ENCODE data around the gene SHISA6.

The SHISA6 gene

GRCh38 chr17:11554042-11554441 is 313.0 kb downstream of the SHISA6 start:
- Mint-ChIP-seq H3K4me3 (no peak overlapping the region), H3K27me3 (no peaks in the 10 kb centered on the region), H3K27ac (no peak overlapping the region), H3K4me1 (ENCODE audit: low read depth) (no peaks in the 10 kb centered on the region), H3K36me3 (ENCODE audit: low read depth) (no peaks in the 10 kb centered on the region), H3K9me3 (peaks cover 5% of the 10 kb centered on the region)

- Mint-ChIP-seq H3K36me3 (ENCODE audit: low read depth) (no peaks in the 10 kb centered on the region), H3K9me3 (peaks cover 5% of the 10 kb centered on the region), H3K4me3 (no peak overlapping the region), H3K27me3 (no peaks in the 10 kb centered on the region), H3K27ac (no peak overlapping the region), H3K4me1 (ENCODE audit: low read depth) (no peaks in the 10 kb centered on the region)
Observed at GRCh38 chr17:11554542-11554941, 313.5 kb downstream of the SHISA6 start.

GRCh38 chr17:11555530-11555929 is 314.5 kb downstream of the SHISA6 start:
- H3K36me3 Mint-ChIP-seq (ENCODE audit: low read depth): no peaks in the 10 kb centered on the region
- no peak overlapping the region for H3K27ac Mint-ChIP-seq
- H3K9me3 Mint-ChIP-seq: peaks cover 5% of the 10 kb centered on the region
- H3K4me3 Mint-ChIP-seq: no peak overlapping the region
- H3K27me3 Mint-ChIP-seq: no peaks in the 10 kb centered on the region
- H3K4me1 Mint-ChIP-seq (ENCODE audit: low read depth): no peaks in the 10 kb centered on the region

- Mint-ChIP-seq H3K27ac (no peak overlapping the region), H3K36me3 (ENCODE audit: low read depth) (no peaks in the 10 kb centered on the region), H3K4me3 (no peak overlapping the region), H3K9me3 (peaks cover 5% of the 10 kb centered on the region), H3K4me1 (ENCODE audit: low read depth) (no peaks in the 10 kb centered on the region), H3K27me3 (no peaks in the 10 kb centered on the region)
Observed at GRCh38 chr17:11557727-11558452, 316.9 kb downstream of the SHISA6 start.

DNA sequence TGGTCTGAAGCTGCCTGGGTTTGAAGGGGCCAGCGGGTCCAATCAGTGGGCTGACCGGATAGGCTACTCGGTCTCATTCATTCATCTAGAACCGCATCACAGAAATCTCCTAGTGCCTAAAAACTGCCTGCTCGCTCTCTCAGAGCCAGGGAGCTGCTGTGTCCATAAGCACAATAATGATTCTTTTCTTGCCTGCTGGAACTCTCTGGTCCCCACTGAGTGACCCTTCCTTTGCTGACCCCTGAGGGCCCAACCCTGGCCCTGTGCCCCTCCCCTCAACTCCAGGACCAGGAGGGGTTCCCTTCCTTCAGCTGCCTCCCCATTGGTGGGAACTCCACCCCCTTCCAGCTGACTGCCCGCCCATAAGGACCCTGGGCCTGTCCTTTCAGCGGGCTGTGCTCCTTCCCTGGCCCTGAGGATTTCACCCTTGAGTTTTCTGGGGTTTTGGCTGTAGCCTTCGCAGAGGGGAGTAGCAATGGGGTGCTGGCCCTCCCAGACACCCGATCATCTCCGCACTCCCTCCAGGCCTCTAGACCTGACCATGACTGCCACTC is 317.7 kb downstream of the SHISA6 start:
- Mint-ChIP-seq H3K9me3 (peaks cover 5% of the 10 kb centered on the region), H3K4me3 (no peak overlapping the region), H3K36me3 (ENCODE audit: low read depth) (no peaks in the 10 kb centered on the region), H3K27me3 (no peaks in the 10 kb centered on the region), H3K27ac (no peak overlapping the region), H3K4me1 (ENCODE audit: low read depth) (no peaks in the 10 kb centered on the region)

GRCh38 chr17:11559601-11560000 is 318.6 kb downstream of the SHISA6 start:
- H3K4me1 Mint-ChIP-seq (ENCODE audit: low read depth): no peaks in the 10 kb centered on the region
- peaks cover 4% of the 10 kb centered on the region for H3K9me3 Mint-ChIP-seq
- H3K36me3 Mint-ChIP-seq (ENCODE audit: low read depth): no peaks in the 10 kb centered on the region
- no peak overlapping the region for H3K4me3 Mint-ChIP-seq
- H3K27me3 Mint-ChIP-seq: no peaks in the 10 kb centered on the region
- no peak overlapping the region for H3K27ac Mint-ChIP-seq

DNA sequence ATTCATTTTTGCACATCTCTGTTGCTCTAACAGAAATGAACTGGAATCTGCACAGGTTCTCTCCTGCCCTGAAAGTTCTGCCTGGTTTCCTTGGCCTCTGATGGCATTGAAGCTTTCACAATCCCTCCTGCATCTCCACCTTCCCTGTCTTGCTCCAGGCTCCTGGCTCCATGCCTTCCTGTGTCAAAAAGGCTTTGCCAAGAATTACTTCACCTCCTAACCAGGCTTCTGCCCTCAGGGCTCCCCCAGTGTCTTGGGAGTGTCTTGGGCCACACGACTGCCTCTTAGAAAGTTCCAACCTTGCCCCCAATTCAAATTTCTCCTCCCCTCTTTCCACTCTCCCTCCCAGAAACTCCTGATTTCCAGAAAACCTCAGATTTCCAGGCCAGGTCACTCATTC is 320.3 kb downstream of the SHISA6 start:
- no peak overlapping the region for H3K27ac Mint-ChIP-seq
- H3K36me3 Mint-ChIP-seq (ENCODE audit: low read depth): no peaks in the 10 kb centered on the region
- no peaks in the 10 kb centered on the region for H3K4me1 Mint-ChIP-seq (ENCODE audit: low read depth)
- H3K9me3 Mint-ChIP-seq: peaks cover 2% of the 10 kb centered on the region
- no peak overlapping the region for H3K4me3 Mint-ChIP-seq
- H3K27me3 Mint-ChIP-seq: no peaks in the 10 kb centered on the region

GRCh38 chr17:11561702-11562101 is 320.7 kb downstream of the SHISA6 start:
- no peak overlapping the region for H3K27ac Mint-ChIP-seq
- peaks cover 4% of the 10 kb centered on the region for H3K9me3 Mint-ChIP-seq
- H3K4me3 Mint-ChIP-seq: no peak overlapping the region
- H3K36me3 Mint-ChIP-seq (ENCODE audit: low read depth): no peaks in the 10 kb centered on the region
- H3K27me3 Mint-ChIP-seq: no peaks in the 10 kb centered on the region
- H3K4me1 Mint-ChIP-seq (ENCODE audit: low read depth): no peaks in the 10 kb centered on the region

GRCh38 chr17:11564589-11565380 is 323.8 kb downstream of the SHISA6 start:
- H3K27ac Mint-ChIP-seq: no peak overlapping the region
- peaks cover 12% of the 10 kb centered on the region for H3K9me3 Mint-ChIP-seq
- H3K27me3 Mint-ChIP-seq: no peaks in the 10 kb centered on the region
- H3K4me1 Mint-ChIP-seq (ENCODE audit: low read depth): no peaks in the 10 kb centered on the region
- H3K4me3 Mint-ChIP-seq: no peak overlapping the region
- H3K36me3 Mint-ChIP-seq (ENCODE audit: low read depth): no peaks in the 10 kb centered on the region

DNA sequence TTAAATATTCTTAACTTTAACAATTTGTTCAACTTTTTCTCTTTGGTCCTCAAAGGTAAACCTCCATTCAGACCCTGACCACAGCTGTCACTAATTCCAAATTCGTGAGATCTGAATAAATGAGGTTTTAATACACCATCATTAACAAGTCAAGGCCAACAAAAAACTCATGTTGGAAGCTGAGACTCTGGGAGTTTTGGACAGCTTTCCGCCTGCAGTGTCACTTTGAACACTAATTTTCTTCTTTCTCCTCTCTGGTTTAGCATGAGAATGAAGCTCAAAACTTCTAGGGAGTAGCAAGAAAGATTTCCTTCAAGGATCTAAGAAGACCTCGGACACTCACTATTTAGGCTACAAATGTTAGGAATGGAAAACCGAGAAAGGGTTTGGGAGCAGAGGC is 324.6 kb downstream of the SHISA6 start:
- no peak overlapping the region for H3K4me3 Mint-ChIP-seq
- H3K9me3 Mint-ChIP-seq: peaks cover 12% of the 10 kb centered on the region
- H3K4me1 Mint-ChIP-seq (ENCODE audit: low read depth): no peaks in the 10 kb centered on the region
- H3K27me3 Mint-ChIP-seq: no peaks in the 10 kb centered on the region
- H3K27ac Mint-ChIP-seq: no peak overlapping the region
- H3K36me3 Mint-ChIP-seq (ENCODE audit: low read depth): no peaks in the 10 kb centered on the region

DNA sequence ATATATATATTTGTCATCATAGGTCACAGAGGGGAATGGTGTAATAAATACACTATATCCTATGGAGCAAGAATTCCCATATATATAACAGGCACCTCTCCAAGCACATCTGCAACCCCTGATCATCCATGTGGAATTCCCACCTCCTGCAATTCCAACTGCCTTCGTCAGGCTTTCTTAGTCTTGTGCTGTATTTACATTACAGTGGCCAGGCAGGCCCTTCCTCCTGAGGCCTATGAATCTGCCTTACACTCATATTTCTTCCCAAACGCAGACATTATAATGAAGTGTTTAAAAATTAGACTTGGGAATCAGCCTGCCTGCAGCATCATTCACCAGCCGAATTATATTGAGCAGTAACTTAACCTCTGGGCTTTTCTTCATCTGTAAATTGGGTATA is 338.0 kb downstream of the SHISA6 start:
- Mint-ChIP-seq H3K36me3 (ENCODE audit: low read depth) (no peaks in the 10 kb centered on the region), H3K9me3 (peaks cover 6% of the 10 kb centered on the region), H3K4me3 (no peak overlapping the region), H3K27me3 (no peaks in the 10 kb centered on the region), H3K27ac (no peak overlapping the region), H3K4me1 (ENCODE audit: low read depth) (no peaks in the 10 kb centered on the region)

- Mint-ChIP-seq H3K9me3 (peaks cover 3% of the 10 kb centered on the region), H3K27me3 (no peaks in the 10 kb centered on the region), H3K36me3 (ENCODE audit: low read depth) (no peaks in the 10 kb centered on the region), H3K4me3 (no peak overlapping the region), H3K4me1 (ENCODE audit: low read depth) (no peaks in the 10 kb centered on the region), H3K27ac (no peak overlapping the region)
Observed at GRCh38 chr17:11580677-11581076, 339.7 kb downstream of the SHISA6 start.

- Mint-ChIP-seq H3K36me3 (ENCODE audit: low read depth) (no peaks in the 10 kb centered on the region), H3K4me1 (ENCODE audit: low read depth) (no peaks in the 10 kb centered on the region), H3K4me3 (no peak overlapping the region), H3K27me3 (no peaks in the 10 kb centered on the region), H3K9me3 (peaks cover 7% of the 10 kb centered on the region), H3K27ac (no peak overlapping the region)
Observed at GRCh38 chr17:11582217-11582616, 341.2 kb downstream of the SHISA6 start.

DNA sequence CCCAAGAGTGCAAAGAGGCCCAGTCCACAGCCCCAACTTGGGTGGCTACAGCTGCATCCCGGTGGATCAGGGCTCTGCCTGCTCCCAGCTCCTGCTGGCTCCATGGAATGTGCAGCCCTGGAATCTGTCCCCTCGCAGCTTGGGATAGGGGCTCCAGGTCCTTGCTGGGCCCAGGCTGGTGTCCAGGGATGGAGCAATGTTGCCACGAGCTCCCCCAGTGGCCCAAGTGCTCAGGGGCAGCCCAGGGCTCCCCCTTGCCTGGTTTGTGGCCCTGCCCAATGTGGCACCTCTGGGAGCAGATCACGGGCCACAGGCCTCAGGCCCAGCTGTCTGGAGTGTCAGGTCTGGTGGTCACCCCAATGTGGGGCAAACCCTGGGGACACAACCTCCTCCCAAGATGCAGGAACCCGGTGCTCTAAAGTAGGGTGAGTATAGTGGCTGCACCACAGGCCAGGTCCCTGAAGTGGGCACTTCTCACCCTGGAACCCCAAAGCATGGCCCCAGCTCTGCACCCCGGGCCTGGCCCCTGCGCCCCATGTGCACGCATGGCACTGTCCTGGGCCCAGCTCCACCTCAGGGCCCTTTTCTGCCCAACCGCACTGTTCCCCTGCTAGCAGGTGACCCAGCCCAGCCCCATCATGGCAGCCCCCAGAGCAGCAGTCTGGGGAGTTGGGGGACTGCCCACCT is 342.4 kb downstream of the SHISA6 start:
- H3K27me3 Mint-ChIP-seq: no peaks in the 10 kb centered on the region

GRCh38 chr17:11589716-11590115 is 348.7 kb downstream of the SHISA6 start:
- Mint-ChIP-seq H3K4me1 (ENCODE audit: low read depth) (no peaks in the 10 kb centered on the region), H3K36me3 (ENCODE audit: low read depth) (no peaks in the 10 kb centered on the region), H3K9me3 (peaks cover 26% of the 10 kb centered on the region), H3K27me3 (no peaks in the 10 kb centered on the region), H3K27ac (no peak overlapping the region), H3K4me3 (no peak overlapping the region)

More for the DNA sequence above, 342.4 kb downstream of the SHISA6 start:
- Mint-ChIP-seq H3K4me1 (ENCODE audit: low read depth) (no peaks in the 10 kb centered on the region), H3K4me3 (no peak overlapping the region), H3K9me3 (peaks cover 11% of the 10 kb centered on the region), H3K27ac (no peak overlapping the region), H3K36me3 (ENCODE audit: low read depth) (no peaks in the 10 kb centered on the region)
